ENCODE data around the gene JPH2.

- TF ChIP-seq YY1 (IDR thresholded peaks at IDR 0.05; ENCODE audit: insufficient read depth, insufficient read length) (no peak), ZNF274 (IDR thresholded peaks at IDR 0.05; ENCODE audit: low read depth, low read length) (no peak)
Observed at GRCh38 chr20:44203161-44203560, 16.2 kb upstream of the JPH2 start.

All from NT2/D1 (cell line).